ENCODE results near the gene GAS7.

The GAS7 gene

GRCh38 chr17:9987779-9988585, 210.4 kb downstream of the GAS7 start:
- Histone ChIP-seq H3K27ac (ENCODE audit: low read depth, low read length) (no peak overlapping the region), H3K9me3 (ENCODE audit: insufficient read depth, low read depth, low read length) (peaks cover 1% of the 10 kb centered on the region), H3K18ac (ENCODE audit: low read length) (peak overlapping the region; percentile 67), H3K4ac (ENCODE audit: low read depth, low read length) (no peak overlapping the region), H3K9ac (ENCODE audit: low read length) (no peak overlapping the region), H3K23ac (ENCODE audit: low read length) (no peak overlapping the region), H2BK5ac (ENCODE audit: low read depth, low read length, poor library complexity) (no peak overlapping the region), H2AFZ (ENCODE audit: insufficient read depth, low read length, poor library complexity) (no peak overlapping the region), H2BK120ac (ENCODE audit: insufficient read depth, low read length, poor library complexity) (no peak overlapping the region), H3K79me1 (ENCODE audit: low read length) (peaks cover 2% of the 10 kb centered on the region), H3K27me3 (ENCODE audit: insufficient read depth, low read length) (no peaks in the 10 kb centered on the region), H3K4me2 (ENCODE audit: low read length) (no peak overlapping the region), H4K8ac (ENCODE audit: low read depth, low read length) (no peak overlapping the region), H3K79me2 (ENCODE audit: control insufficient read depth, insufficient read depth, low read length, poor library complexity) (no peaks in the 10 kb centered on the region), H2BK12ac (ENCODE audit: low read length) (no peak overlapping the region), H3K14ac (ENCODE audit: low read length) (no peak overlapping the region), H2AK5ac (ENCODE audit: low read length) (no peak overlapping the region), H4K12ac (ENCODE audit: low read depth, low read length) (no peak overlapping the region), H3K4me1 (ENCODE audit: control insufficient read depth in 1 of 2, insufficient read depth in 2 of 2, low read length in 2 of 2) (peaks cover 16 to 17% of the 10 kb centered on the region in 2 experiments), H3K4me3 (ENCODE audit: low read depth, low read length) (no peak overlapping the region), H3K36me3 (ENCODE audit: control insufficient read depth in 1 of 2, insufficient read depth in 2 of 2, low read length in 2 of 2) (no peaks in the 10 kb centered on the region), H4K91ac (ENCODE audit: low read depth, low read length) (no peak overlapping the region)
- peak in 1 of 2 donors; percentile 53 for DNase-seq
- no CpG with 5 or more reads among the region's 7 CpGs for WGBS (ENCODE audit: extremely low coverage, insufficient coverage, insufficient read length)

GRCh38 chr17:9986754-9987382, 211.5 kb downstream of the GAS7 start:
- H2BK5ac ChIP-seq (ENCODE audit: low read depth, low read length, poor library complexity): no peak overlapping the region
- no peak overlapping the region for H3K14ac ChIP-seq (ENCODE audit: low read length)
- no peak overlapping the region for H2AFZ ChIP-seq (ENCODE audit: insufficient read depth, low read length, poor library complexity)
- H3K23ac ChIP-seq (ENCODE audit: low read length): no peak overlapping the region
- no peak overlapping the region for H3K18ac ChIP-seq (ENCODE audit: low read length)
- no peak overlapping the region for H3K9ac ChIP-seq (ENCODE audit: low read length)
- H3K4me1 ChIP-seq (ENCODE audit: control insufficient read depth in 1 of 2, insufficient read depth in 2 of 2, low read length in 2 of 2): peaks cover 12 to 15% of the 10 kb centered on the region in 2 experiments
- H3K27ac ChIP-seq (ENCODE audit: low read depth, low read length): no peak overlapping the region
- H4K91ac ChIP-seq (ENCODE audit: low read depth, low read length): no peak overlapping the region
- H3K4me2 ChIP-seq (ENCODE audit: low read length): no peak overlapping the region
- no peaks in the 10 kb centered on the region for H3K27me3 ChIP-seq (ENCODE audit: insufficient read depth, low read length)
- H3K9me3 ChIP-seq (ENCODE audit: insufficient read depth, low read depth, low read length): peaks cover 1% of the 10 kb centered on the region
- H3K4ac ChIP-seq (ENCODE audit: low read depth, low read length): no peak overlapping the region
- H3K79me2 ChIP-seq (ENCODE audit: control insufficient read depth, insufficient read depth, low read length, poor library complexity): no peaks in the 10 kb centered on the region
- no peak overlapping the region for H4K12ac ChIP-seq (ENCODE audit: low read depth, low read length)
- no peak overlapping the region for H2BK120ac ChIP-seq (ENCODE audit: insufficient read depth, low read length, poor library complexity)
- no peaks in the 10 kb centered on the region for H3K36me3 ChIP-seq (ENCODE audit: control insufficient read depth in 1 of 2, insufficient read depth in 2 of 2, low read length in 2 of 2)
- H3K79me1 ChIP-seq (ENCODE audit: low read length): peaks cover 2% of the 10 kb centered on the region
- no peak overlapping the region for H2BK12ac ChIP-seq (ENCODE audit: low read length)
- DNase-seq: no peak
- no CpG with 5 or more reads among the region's 9 CpGs for WGBS (ENCODE audit: extremely low coverage, insufficient coverage, insufficient read length)
- no peak overlapping the region for H3K4me3 ChIP-seq (ENCODE audit: low read depth, low read length)
- no peak overlapping the region for H2AK5ac ChIP-seq (ENCODE audit: low read length)
- no peak overlapping the region for H4K8ac ChIP-seq (ENCODE audit: low read depth, low read length)

GRCh38 chr17:9985646-9986045, 212.8 kb downstream of the GAS7 start:
- no peak overlapping the region for H3K23ac ChIP-seq (ENCODE audit: low read length)
- no peaks in the 10 kb centered on the region for H3K27me3 ChIP-seq (ENCODE audit: insufficient read depth, low read length)
- no peak overlapping the region for H2BK5ac ChIP-seq (ENCODE audit: low read depth, low read length, poor library complexity)
- H3K4me1 ChIP-seq (ENCODE audit: control insufficient read depth in 1 of 2, insufficient read depth in 2 of 2, low read length in 2 of 2): peaks cover 5 to 8% of the 10 kb centered on the region in 2 experiments
- no peak overlapping the region for H2BK120ac ChIP-seq (ENCODE audit: insufficient read depth, low read length, poor library complexity)
- no peak overlapping the region for H4K12ac ChIP-seq (ENCODE audit: low read depth, low read length)
- H2AK5ac ChIP-seq (ENCODE audit: low read length): no peak overlapping the region
- peaks cover 3% of the 10 kb centered on the region for H3K9me3 ChIP-seq (ENCODE audit: insufficient read depth, low read depth, low read length)
- H3K9ac ChIP-seq (ENCODE audit: low read length): no peak overlapping the region
- no peak overlapping the region for H3K4ac ChIP-seq (ENCODE audit: low read depth, low read length)
- H3K79me1 ChIP-seq (ENCODE audit: low read length): peaks cover 2% of the 10 kb centered on the region
- no peak overlapping the region for H4K91ac ChIP-seq (ENCODE audit: low read depth, low read length)
- no peak overlapping the region for H4K8ac ChIP-seq (ENCODE audit: low read depth, low read length)
- no peak overlapping the region for H3K18ac ChIP-seq (ENCODE audit: low read length)
- no peak overlapping the region for H3K4me3 ChIP-seq (ENCODE audit: low read depth, low read length)
- peaks cover 0 to 3% of the 10 kb centered on the region in 2 experiments for H3K36me3 ChIP-seq (ENCODE audit: control insufficient read depth in 1 of 2, insufficient read depth in 2 of 2, low read length in 2 of 2)
- H2AFZ ChIP-seq (ENCODE audit: insufficient read depth, low read length, poor library complexity): no peak overlapping the region
- no peak overlapping the region for H3K4me2 ChIP-seq (ENCODE audit: low read length)
- H3K27ac ChIP-seq (ENCODE audit: low read depth, low read length): no peak overlapping the region
- H3K14ac ChIP-seq (ENCODE audit: low read length): no peak overlapping the region
- no CpG with 5 or more reads among the region's 8 CpGs for WGBS (ENCODE audit: extremely low coverage, insufficient coverage, insufficient read length)
- no peak for DNase-seq
- no peak overlapping the region for H2BK12ac ChIP-seq (ENCODE audit: low read length)
- no peaks in the 10 kb centered on the region for H3K79me2 ChIP-seq (ENCODE audit: control insufficient read depth, insufficient read depth, low read length, poor library complexity)

- Histone ChIP-seq H2BK5ac (ENCODE audit: low read depth, low read length, poor library complexity) (no peak overlapping the region), H3K18ac (ENCODE audit: low read length) (no peak overlapping the region), H3K9ac (ENCODE audit: low read length) (no peak overlapping the region), H3K4me2 (ENCODE audit: low read length) (no peak overlapping the region), H2AFZ (ENCODE audit: insufficient read depth, low read length, poor library complexity) (no peak overlapping the region), H3K4ac (ENCODE audit: low read depth, low read length) (no peak overlapping the region), H3K27ac (ENCODE audit: low read depth, low read length) (no peak overlapping the region), H2BK120ac (ENCODE audit: insufficient read depth, low read length, poor library complexity) (no peak overlapping the region), H2BK12ac (ENCODE audit: low read length) (no peak overlapping the region), H3K9me3 (ENCODE audit: insufficient read depth, low read depth, low read length) (peaks cover 3% of the 10 kb centered on the region), H3K79me1 (ENCODE audit: low read length) (peaks cover 4% of the 10 kb centered on the region), H3K14ac (ENCODE audit: low read length) (no peak overlapping the region), H4K8ac (ENCODE audit: low read depth, low read length) (no peak overlapping the region), H3K23ac (ENCODE audit: low read length) (no peak overlapping the region), H3K27me3 (ENCODE audit: insufficient read depth, low read length) (no peaks in the 10 kb centered on the region), H3K36me3 (ENCODE audit: control insufficient read depth in 1 of 2, insufficient read depth in 2 of 2, low read length in 2 of 2) (peaks cover 0 to 3% of the 10 kb centered on the region in 2 experiments), H3K4me1 (ENCODE audit: control insufficient read depth in 1 of 2, insufficient read depth in 2 of 2, low read length in 2 of 2) (peaks cover 11 to 15% of the 10 kb centered on the region in 2 experiments), H4K12ac (ENCODE audit: low read depth, low read length) (no peak overlapping the region), H2AK5ac (ENCODE audit: low read length) (no peak overlapping the region), H3K4me3 (ENCODE audit: low read depth, low read length) (no peak overlapping the region), H3K79me2 (ENCODE audit: control insufficient read depth, insufficient read depth, low read length, poor library complexity) (no peaks in the 10 kb centered on the region), H4K91ac (ENCODE audit: low read depth, low read length) (no peak overlapping the region)
- DNase-seq: no peak
- WGBS (ENCODE audit: extremely low coverage, insufficient coverage, insufficient read length): no CpG with 5 or more reads among the region's 9 CpGs
Measured at GRCh38 chr17:9984768-9985167, 213.6 kb downstream of the GAS7 start.

All from trophoblast cell (in vitro differentiated cells and primary cell).